GM18498 (cell line): ENCODE results near the gene ISX.

Experiments used
- ATAC-seq: cut with Tn5 transposase; IDR thresholded peaks from one replicate; pipeline ENCODE4 v1.9.1; 2021; ENCODE audit warnings: mild to moderate bottlenecking, moderate library complexity; ENCODE audit not compliant: unreplicated experiment

ISX gene

GRCh38 chr22:35051791-35052190 is 14.2 kb upstream of the ISX start:
- ATAC-seq: no peak

GRCh38 chr22:35053060-35053835 is 12.7 kb upstream of the ISX start:
- no peak for ATAC-seq

GRCh38 chr22:35054064-35054463 is 11.9 kb upstream of the ISX start:
- ATAC-seq: no peak

- no peak for ATAC-seq
These were observed 9.5 kb upstream of the ISX start for GRCh38 chr22:35056486-35056885.

- no peak for ATAC-seq
These were observed 8.8 kb upstream of the ISX start for GRCh38 chr22:35057155-35057554.

GRCh38 chr22:35059632-35060031 is 6.3 kb upstream of the ISX start:
- no peak for ATAC-seq

GRCh38 chr22:35064664-35065063 is 1.3 kb upstream of the ISX start:
- ATAC-seq: peak; percentile 60

GRCh38 chr22:35065183-35065582 is 775 bp upstream of the ISX start:
- no peak for ATAC-seq

- ATAC-seq: no peak
These were observed 810 bp downstream of the ISX start for GRCh38 chr22:35066768-35067167.

GRCh38 chr22:35069541-35069940 is 3.6 kb downstream of the ISX start:
- no peak for ATAC-seq

- no peak for ATAC-seq
These were observed 4.6 kb downstream of the ISX start for GRCh38 chr22:35070451-35071093.

- no peak for ATAC-seq
These were observed 5.8 kb downstream of the ISX start for GRCh38 chr22:35071784-35072183.

GRCh38 chr22:35072925-35073324 is 7.0 kb downstream of the ISX start:
- no peak for ATAC-seq

GRCh38 chr22:35074583-35074982 is 8.6 kb downstream of the ISX start:
- ATAC-seq: no peak

GRCh38 chr22:35076630-35077029 is 10.7 kb downstream of the ISX start:
- ATAC-seq: no peak

- no peak for ATAC-seq
These were observed 19.7 kb downstream of the ISX start for GRCh38 chr22:35085621-35086020.

- no peak for ATAC-seq
These were observed 23.2 kb downstream of the ISX start for GRCh38 chr22:35089139-35089538.

GRCh38 chr22:35092406-35092805 is 26.4 kb downstream of the ISX start:
- no peak for ATAC-seq

- ATAC-seq: no peak
These were observed 33.0 kb downstream of the ISX start for GRCh38 chr22:35098921-35099320.

GRCh38 chr22:35099883-35100282 is 33.9 kb downstream of the ISX start:
- no peak for ATAC-seq

GRCh38 chr22:35102663-35103062 is 36.7 kb downstream of the ISX start:
- no peak for ATAC-seq

GRCh38 chr22:35103761-35104160 is 37.8 kb downstream of the ISX start:
- ATAC-seq: no peak

GRCh38 chr22:35104491-35104890 is 38.5 kb downstream of the ISX start:
- no peak for ATAC-seq
